Measurements from ENCODE around the gene WWOX.

DNA sequence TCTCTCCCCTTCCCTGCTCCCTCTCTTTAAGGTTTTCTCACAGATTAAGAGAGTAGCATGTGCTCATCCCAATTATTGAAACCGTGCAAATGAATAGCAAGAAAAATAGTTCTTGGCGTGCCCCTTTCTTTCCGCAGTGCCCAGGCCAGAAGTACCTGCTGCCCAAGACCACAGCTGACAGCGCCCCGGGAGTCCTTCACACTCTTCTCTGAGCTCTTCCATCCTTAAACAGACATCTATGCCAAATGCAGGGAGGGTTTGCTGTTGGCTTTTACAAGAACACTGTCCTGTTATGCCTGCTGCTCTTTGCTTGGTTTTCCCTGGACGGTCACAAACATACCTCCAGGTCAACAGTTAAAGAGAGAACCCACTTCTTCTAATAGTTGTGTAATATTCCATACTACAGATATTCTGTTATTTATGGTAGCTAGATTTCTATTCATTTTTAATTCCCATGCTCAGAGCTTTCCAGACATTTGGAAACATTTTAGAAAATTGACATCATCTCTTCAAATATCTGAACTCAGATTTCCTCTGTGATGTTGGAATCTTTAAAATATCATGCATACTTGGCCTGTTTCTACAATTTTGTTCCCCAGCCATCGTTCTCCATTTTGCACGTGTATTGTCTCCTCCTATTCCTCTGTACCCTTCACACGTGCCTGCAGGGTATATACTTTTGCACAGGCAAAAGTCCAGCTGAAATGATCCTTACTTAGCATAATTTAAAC is 416.7 kb downstream of the WWOX start:
- TF ChIP-seq GLIS3 (CRISPR knock-in tag; IDR thresholded peaks at IDR 0.05) (no peak), TCF4 (CRISPR knock-in tag; IDR thresholded peaks at IDR 0.05; ENCODE audit: borderline replicate concordance) (no peak), ZNF8 (CRISPR knock-in tag; IDR thresholded peaks at IDR 0.05) (no peak), ZNF565 (CRISPR knock-in tag; conservative IDR thresholded peaks at IDR 0.05; ENCODE audit: low read depth) (no peak), ISL1 (CRISPR knock-in tag; IDR thresholded peaks at IDR 0.05) (no peak), ARNTL (CRISPR knock-in tag; IDR thresholded peaks at IDR 0.05; ENCODE audit: borderline replicate concordance, low read depth) (no peak), BACH2 (CRISPR knock-in tag; IDR thresholded peaks at IDR 0.05; ENCODE audit: borderline replicate concordance) (no peak), ZNF70 (CRISPR knock-in tag; IDR thresholded peaks at IDR 0.05) (no peak), CSDC2 (CRISPR knock-in tag; IDR thresholded peaks at IDR 0.05) (no peak)
- TF ChIP-seq, protein P1, sequence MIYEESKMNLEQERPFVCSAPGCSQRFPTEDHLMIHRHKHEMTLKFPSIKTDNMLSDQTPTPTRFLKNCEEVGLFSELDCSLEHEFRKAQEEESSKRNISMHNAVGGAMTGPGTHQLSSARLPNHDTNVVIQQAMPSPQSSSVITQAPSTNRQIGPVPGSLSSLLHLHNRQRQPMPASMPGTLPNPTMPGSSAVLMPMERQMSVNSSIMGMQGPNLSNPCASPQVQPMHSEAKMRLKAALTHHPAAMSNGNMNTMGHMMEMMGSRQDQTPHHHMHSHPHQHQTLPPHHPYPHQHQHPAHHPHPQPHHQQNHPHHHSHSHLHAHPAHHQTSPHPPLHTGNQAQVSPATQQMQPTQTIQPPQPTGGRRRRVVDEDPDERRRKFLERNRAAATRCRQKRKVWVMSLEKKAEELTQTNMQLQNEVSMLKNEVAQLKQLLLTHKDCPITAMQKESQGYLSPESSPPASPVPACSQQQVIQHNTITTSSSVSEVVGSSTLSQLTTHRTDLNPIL (CRISPR knock-in tag; IDR thresholded peaks at IDR 0.05; ENCODE audit: low read depth), result no peak
- TF ChIP-seq, protein P2, sequence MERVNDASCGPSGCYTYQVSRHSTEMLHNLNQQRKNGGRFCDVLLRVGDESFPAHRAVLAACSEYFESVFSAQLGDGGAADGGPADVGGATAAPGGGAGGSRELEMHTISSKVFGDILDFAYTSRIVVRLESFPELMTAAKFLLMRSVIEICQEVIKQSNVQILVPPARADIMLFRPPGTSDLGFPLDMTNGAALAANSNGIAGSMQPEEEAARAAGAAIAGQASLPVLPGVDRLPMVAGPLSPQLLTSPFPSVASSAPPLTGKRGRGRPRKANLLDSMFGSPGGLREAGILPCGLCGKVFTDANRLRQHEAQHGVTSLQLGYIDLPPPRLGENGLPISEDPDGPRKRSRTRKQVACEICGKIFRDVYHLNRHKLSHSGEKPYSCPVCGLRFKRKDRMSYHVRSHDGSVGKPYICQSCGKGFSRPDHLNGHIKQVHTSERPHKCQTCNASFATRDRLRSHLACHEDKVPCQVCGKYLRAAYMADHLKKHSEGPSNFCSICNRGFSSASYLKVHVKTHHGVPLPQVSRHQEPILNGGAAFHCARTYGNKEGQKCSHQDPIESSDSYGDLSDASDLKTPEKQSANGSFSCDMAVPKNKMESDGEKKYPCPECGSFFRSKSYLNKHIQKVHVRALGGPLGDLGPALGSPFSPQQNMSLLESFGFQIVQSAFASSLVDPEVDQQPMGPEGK (CRISPR knock-in tag; IDR thresholded peaks at IDR 0.05; ENCODE audit: borderline replicate concordance), result no peak
- TF ChIP-seq, protein P3, sequence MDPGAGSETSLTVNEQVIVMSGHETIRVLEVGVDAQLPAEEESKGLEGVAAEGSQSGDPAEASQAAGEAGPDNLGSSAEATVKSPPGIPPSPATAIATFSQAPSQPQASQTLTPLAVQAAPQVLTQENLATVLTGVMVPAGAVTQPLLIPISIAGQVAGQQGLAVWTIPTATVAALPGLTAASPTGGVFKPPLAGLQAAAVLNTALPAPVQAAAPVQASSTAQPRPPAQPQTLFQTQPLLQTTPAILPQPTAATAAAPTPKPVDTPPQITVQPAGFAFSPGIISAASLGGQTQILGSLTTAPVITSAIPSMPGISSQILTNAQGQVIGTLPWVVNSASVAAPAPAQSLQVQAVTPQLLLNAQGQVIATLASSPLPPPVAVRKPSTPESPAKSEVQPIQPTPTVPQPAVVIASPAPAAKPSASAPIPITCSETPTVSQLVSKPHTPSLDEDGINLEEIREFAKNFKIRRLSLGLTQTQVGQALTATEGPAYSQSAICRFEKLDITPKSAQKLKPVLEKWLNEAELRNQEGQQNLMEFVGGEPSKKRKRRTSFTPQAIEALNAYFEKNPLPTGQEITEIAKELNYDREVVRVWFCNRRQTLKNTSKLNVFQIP (CRISPR knock-in tag; IDR thresholded peaks at IDR 0.05; ENCODE audit: borderline replicate concordance, low read depth), result no peak

Data from SK-N-SH treated with all-trans-retinoic acid at 6 μM for 48 hours (cell line).